Choroid plexus epithelial cell (primary cell): Measurements from ENCODE around the gene GRIN3B.
A peak's percentile ranks its signal among the peaks of the same experiment; 100 is the strongest.

Source experiments
- DNase-seq: peaks from one replicate; pipeline ENCODE4 v3.0.0-alpha.2; 2010; ENCODE audit warnings: low read depth
- H3K4me3 ChIP-seq: 2 replicates; pipeline ENCODE4 v1.5.1; 2011; ENCODE audit warnings: low read depth, mild to moderate bottlenecking, control low read depth, low read length, moderate library complexity
- TF ChIP-seq, protein P1 (sequence below): conservative IDR thresholded peaks from 2 replicates; pipeline ENCODE4 v1.5.1; 2011; ENCODE audit warnings: low read depth, mild to moderate bottlenecking, control low read depth, inconsistent platforms, low read length, moderate library complexity

The GRIN3B gene

GRCh38 chr19:1013218-1013617 lies 13.0 kb downstream of the GRIN3B start:
- TF ChIP-seq, protein P1, sequence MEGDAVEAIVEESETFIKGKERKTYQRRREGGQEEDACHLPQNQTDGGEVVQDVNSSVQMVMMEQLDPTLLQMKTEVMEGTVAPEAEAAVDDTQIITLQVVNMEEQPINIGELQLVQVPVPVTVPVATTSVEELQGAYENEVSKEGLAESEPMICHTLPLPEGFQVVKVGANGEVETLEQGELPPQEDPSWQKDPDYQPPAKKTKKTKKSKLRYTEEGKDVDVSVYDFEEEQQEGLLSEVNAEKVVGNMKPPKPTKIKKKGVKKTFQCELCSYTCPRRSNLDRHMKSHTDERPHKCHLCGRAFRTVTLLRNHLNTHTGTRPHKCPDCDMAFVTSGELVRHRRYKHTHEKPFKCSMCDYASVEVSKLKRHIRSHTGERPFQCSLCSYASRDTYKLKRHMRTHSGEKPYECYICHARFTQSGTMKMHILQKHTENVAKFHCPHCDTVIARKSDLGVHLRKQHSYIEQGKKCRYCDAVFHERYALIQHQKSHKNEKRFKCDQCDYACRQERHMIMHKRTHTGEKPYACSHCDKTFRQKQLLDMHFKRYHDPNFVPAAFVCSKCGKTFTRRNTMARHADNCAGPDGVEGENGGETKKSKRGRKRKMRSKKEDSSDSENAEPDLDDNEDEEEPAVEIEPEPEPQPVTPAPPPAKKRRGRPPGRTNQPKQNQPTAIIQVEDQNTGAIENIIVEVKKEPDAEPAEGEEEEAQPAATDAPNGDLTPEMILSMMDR = no peak
- no peak for DNase-seq
- no peak overlapping the region for H3K4me3 ChIP-seq

DNA sequence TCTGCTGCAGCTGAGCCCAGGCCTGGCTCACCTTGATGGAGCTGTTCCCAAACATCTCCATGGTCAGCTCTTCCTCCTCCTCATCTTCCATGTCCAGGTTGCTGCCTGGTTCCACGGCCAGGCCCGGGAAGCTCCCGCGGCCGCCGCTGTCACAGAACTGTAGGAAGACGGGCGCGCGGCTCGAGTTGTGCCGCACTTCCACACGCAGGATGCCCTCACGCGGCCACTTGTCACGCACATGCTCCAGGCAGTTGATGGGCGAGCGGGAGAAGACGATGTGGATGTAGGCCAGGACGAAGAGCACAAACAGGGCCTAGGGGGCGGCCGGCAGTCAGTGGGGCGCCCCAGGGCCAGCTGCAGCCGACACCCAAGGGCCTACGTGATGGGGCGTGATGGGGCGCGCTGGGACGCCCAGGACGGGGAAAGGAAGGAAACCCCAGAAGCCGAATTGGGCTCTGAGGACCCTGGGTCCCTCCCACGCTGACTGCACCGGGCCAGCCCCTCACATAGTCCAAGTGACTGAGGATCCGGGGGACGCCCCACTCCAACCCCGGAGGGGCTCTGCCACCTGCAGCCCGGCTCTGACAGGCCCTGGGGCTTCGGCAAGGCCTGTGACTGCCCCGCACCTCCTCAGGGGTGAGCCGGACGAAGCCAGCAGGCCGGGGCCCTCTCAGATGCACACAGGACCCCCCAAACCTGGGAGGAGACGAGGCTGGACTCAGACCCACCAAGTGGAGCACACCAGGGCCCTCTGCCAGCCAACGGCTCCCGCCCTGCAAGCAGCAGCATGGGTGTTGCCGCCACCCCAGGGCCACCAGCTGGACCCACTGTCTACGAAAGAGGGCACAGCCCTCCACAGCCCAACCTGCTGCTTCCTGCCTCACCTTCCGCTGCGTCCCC lies 14.2 kb downstream of the GRIN3B start:
- no peak for DNase-seq
- TF ChIP-seq, protein P1 = no peak
- no peak overlapping the region for H3K4me3 ChIP-seq

DNA sequence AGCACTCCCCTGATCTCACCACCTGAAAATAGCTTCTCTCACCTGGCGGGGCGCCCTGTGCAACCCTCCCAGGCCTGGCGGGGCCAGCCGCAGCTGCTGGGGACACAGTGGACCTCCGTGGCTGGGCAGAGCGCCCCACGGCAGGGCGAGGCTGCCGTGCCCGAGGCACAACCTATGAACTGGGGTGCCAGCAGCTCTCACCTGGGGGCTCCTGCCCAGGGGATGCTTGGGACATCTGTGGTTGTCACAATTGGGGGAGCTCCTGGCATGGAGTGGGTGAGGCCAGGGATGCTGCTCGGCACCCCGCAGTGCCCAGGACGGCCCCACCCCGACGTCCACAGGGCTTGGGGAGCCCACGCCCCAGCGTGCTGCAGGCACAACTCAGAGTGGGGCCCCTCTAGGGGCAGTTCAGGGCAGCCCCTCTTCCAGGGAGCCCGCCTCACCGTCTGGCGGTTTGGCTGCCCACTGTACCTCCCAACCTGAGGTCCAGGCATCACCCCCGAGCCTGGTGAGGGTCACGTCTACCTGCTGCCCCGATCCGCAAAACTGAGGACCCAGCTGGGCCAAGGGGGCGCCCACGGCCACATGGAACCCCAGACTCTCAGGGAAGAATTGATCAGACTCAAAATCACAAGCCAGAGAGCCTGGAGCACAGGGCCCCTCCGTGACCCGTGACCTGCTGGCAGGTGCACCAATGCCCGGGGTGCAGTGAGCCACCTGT lies 15.0 kb downstream of the GRIN3B start:
- H3K4me3 ChIP-seq = no peak overlapping the region
- no peak for DNase-seq
- TF ChIP-seq, protein P1 = no peak

DNA sequence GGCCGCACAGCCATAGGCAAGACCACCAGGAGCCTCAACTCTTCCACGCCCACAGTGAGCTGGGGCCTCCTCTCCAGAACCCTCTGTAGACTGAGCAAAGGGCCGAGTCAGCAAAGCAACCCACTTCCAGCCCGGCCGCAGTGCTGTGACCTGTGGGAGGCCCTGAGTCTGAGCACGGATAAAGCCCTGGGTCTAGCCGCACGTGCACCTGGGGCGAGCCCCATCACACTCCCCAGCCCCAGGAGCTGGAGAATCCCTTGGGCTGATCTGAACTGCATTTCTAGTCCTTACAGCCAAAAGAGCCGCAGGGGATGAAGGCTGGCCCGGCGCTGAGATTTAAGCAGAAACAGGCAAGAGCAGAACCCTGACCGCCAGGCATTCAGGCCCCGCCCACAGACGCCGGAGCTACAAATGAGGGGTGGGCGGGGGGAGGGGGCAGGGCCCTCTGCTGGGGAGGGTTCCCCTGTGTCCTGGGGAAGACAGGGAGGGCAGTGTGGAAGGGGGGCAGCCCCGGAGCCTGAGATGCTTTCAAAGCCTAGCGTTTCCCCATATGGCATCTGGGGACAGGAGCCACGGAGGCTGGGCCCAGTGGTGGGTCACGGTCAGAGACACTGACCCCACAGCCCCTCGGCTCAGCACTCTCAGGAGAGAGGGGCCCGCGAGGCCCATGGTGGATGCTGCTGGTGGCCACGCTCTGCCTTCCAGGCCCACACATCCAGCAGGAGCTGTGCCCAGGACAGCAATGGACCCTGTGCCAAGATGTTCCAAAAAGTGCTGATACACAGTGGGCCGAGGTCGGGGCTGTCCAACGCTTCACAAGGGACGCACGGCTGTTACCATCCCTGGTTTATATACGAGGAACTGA lies 15.8 kb downstream of the GRIN3B start:
- TF ChIP-seq, protein P1 = no peak
- H3K4me3 ChIP-seq = no peak overlapping the region
- no peak for DNase-seq

GRCh38 chr19:1016647-1017114 lies 16.5 kb downstream of the GRIN3B start:
- peak; percentile 69 for DNase-seq
- TF ChIP-seq, protein P1 = no peak
- no peak overlapping the region for H3K4me3 ChIP-seq

GRCh38 chr19:1017115-1017905 lies 17.1 kb downstream of the GRIN3B start:
- TF ChIP-seq, protein P1 = no peak
- H3K4me3 ChIP-seq = no peak overlapping the region
- no peak for DNase-seq
